SK-N-SH (cell line): ENCODE measurements around the gene KCNAB1. TPM values are rescaled to one million over a fixed set of nuclear protein-coding genes. Genes with fewer than 3 reads are reported as not detected.

Experiments
- CTCF ChIA-PET: fragments of 300-600, 350-600 bp; formaldehyde crosslinking; extraction: SDS; loops from one replicate; lab custom pipeline; 2021; lab: Yijun Ruan, JAX
- POLR2A ChIA-PET: fragments of 350-600 bp; sonication (Branson Sonifier 250); formaldehyde crosslinking; extraction: SDS; loops from one replicate; lab custom pipeline; 2020; ENCODE audit warnings: antibody characterized with exemption, inconsistent platforms; lab: Yijun Ruan, JAX
- DNase-seq: peaks from one replicate; pipeline ENCODE4 v3.0.0; 2012
- H2AFZ ChIP-seq: fragments of 200-600 bp; sonication (generic); 2 replicates; pipeline ENCODE4 v1.8.1; 2016; ENCODE audit warnings: antibody characterized with exemption, mild to moderate bottlenecking, low read depth
- H3F3A ChIP-seq: fragments of 200-600 bp; sonication (generic); replicated peaks from 2 replicates; pipeline ENCODE3; 2016; ENCODE audit warnings: antibody characterized with exemption, mild to moderate bottlenecking; ENCODE audit not compliant: insufficient read depth
- H3K27ac ChIP-seq, 2 experiments: fragments of 200-500 bp in 1 of 2; fragments of 200-600 bp in 1 of 2; sonication (Bioruptor generic) in 1 of 2; sonication (generic), shearing (Covaris generic) in 1 of 2; 2 replicates each; pipeline versions ENCODE4 v1.5.1 to v1.6.1; 2014 to 2016; ENCODE audit warnings: low read depth in 2 of 2, inconsistent platforms in 1 of 2, low read length in 1 of 2, mild to moderate bottlenecking in 1 of 2, mixed read lengths in 1 of 2
- H3K27me3 ChIP-seq: fragments of 200-600 bp; sonication (generic), shearing (Covaris generic); 2 replicates; pipeline ENCODE4 v1.6.1; 2016; ENCODE audit warnings: mixed run types; ENCODE audit not compliant: insufficient read depth
- H3K36me3 ChIP-seq, 2 experiments: fragments of 200-500 bp in 1 of 2; fragments of 200-600 bp in 1 of 2; sonication (Bioruptor generic) in 1 of 2; sonication (generic) in 1 of 2; replicated peaks in 1 of 2; 2 replicates each; pipeline versions ENCODE3 to v1.5.1; 2014 to 2016; ENCODE audit warnings: low read length in 1 of 2, mild to moderate bottlenecking in 1 of 2; ENCODE audit not compliant: insufficient read depth in 2 of 2, control insufficient read depth in 1 of 2
- H3K4me1 ChIP-seq, 2 experiments: fragments of 200-500 bp in 1 of 2; fragments of 200-600 bp in 1 of 2; sonication (Bioruptor generic) in 1 of 2; sonication (generic), shearing (Covaris generic) in 1 of 2; 2 replicates each; pipeline versions ENCODE4 v1.5.1 to v1.6.1; 2014 to 2016; ENCODE audit warnings: low read depth in 1 of 2, low read length in 1 of 2, mixed run types in 1 of 2; ENCODE audit not compliant: insufficient read depth in 2 of 2, control insufficient read depth in 1 of 2
- H3K4me2 ChIP-seq: fragments of 200-600 bp; sonication (generic), shearing (Covaris generic); 2 replicates; pipeline ENCODE4 v1.6.1; 2017; ENCODE audit warnings: mixed run types
- H3K4me3 ChIP-seq, 2 experiments: fragments of 200-500 bp in 1 of 2; fragments of 200-600 bp in 1 of 2; sonication (Bioruptor generic) in 1 of 2; sonication (generic), shearing (Covaris generic) in 1 of 2; 2 replicates each; pipeline versions ENCODE4 v1.5.1 to v1.8.1; 2014 to 2016; ENCODE audit warnings: low read depth in 2 of 2, inconsistent platforms in 1 of 2, low read length in 1 of 2, mild to moderate bottlenecking in 1 of 2, mixed read lengths in 1 of 2, moderate library complexity in 1 of 2
- H3K79me2 ChIP-seq: fragments of 200-600 bp; sonication (generic); 2 replicates; pipeline ENCODE4 v1.8.1; 2017; ENCODE audit warnings: mild to moderate bottlenecking; ENCODE audit not compliant: insufficient read depth
- H3K9ac ChIP-seq: fragments of 200-600 bp; sonication (generic); 2 replicates; pipeline ENCODE4 v1.6.1; 2017; ENCODE audit warnings: mixed run types
- H3K9me2 ChIP-seq: fragments of 200-600 bp; sonication (generic); 2 replicates; pipeline ENCODE4 v1.6.1; 2017; ENCODE audit warnings: mixed run types
- H3K9me3 ChIP-seq: fragments of 200-600 bp; sonication (generic); 2 replicates; pipeline ENCODE4 v1.6.1; 2017; ENCODE audit warnings: mixed run types, mild to moderate bottlenecking, moderate library complexity
- H4K20me1 ChIP-seq: fragments of 200-600 bp; sonication (generic); 2 replicates; pipeline ENCODE4 v1.6.1; 2017; ENCODE audit warnings: mild to moderate bottlenecking, mixed run types; ENCODE audit not compliant: insufficient read depth
- ELF1 ChIP-seq: IDR thresholded peaks from 2 replicates; pipeline ENCODE4 v1.4.0; 2012
- EP300 ChIP-seq, 2 experiments: IDR thresholded peaks; 2 replicates each; pipeline versions ENCODE4 v1.4.0 to v1.6.1; 2012; ENCODE audit warnings: borderline replicate concordance in 1 of 2, low read depth in 1 of 2, low read length in 1 of 2
- FOSL2 ChIP-seq: IDR thresholded peaks from 2 replicates; pipeline ENCODE4 v1.4.0; 2012; ENCODE audit warnings: low read depth, mild to moderate bottlenecking, moderate library complexity, borderline replicate concordance
- FOXJ3 ChIP-seq: sonication (generic); formaldehyde crosslinking; IDR thresholded peaks from 2 replicates; pipeline ENCODE4 v1.5.1; 2020; ENCODE audit warnings: mild to moderate bottlenecking, missing genetic modification reagents
- GATA2 ChIP-seq: sonication (generic); formaldehyde crosslinking; IDR thresholded peaks from 2 replicates; pipeline ENCODE4 v1.5.0; 2020; ENCODE audit warnings: mild to moderate bottlenecking, missing genetic modification reagents
- MEF2A ChIP-seq: IDR thresholded peaks from 2 replicates; pipeline ENCODE4 v1.4.0; 2012; ENCODE audit warnings: low read depth, borderline replicate concordance
- MXI1 ChIP-seq: IDR thresholded peaks from 2 replicates; pipeline ENCODE4 v1.6.1; 2012; ENCODE audit warnings: mild to moderate bottlenecking, low read depth, low read length, improper control_type of control experiment
- NRF1 ChIP-seq: IDR thresholded peaks from 2 replicates; pipeline ENCODE4 v1.6.1; 2012; ENCODE audit warnings: low read depth, mild to moderate bottlenecking, low read length
- POLR2AphosphoS5 ChIP-seq: IDR thresholded peaks from 2 replicates; pipeline ENCODE4 v1.6.1; 2012; ENCODE audit warnings: low read depth, low read length
- RFX5 ChIP-seq: IDR thresholded peaks from 2 replicates; pipeline ENCODE4 v1.6.1; 2012; ENCODE audit warnings: mild to moderate bottlenecking, improper control_type of control experiment, low read length
- RXRA ChIP-seq: IDR thresholded peaks from 2 replicates; pipeline ENCODE4 v1.4.0; 2012; ENCODE audit warnings: low read depth, mild to moderate bottlenecking, borderline replicate concordance
- SMC3 ChIP-seq: IDR thresholded peaks from 2 replicates; pipeline ENCODE4 v1.6.1; 2012; ENCODE audit warnings: low read depth, low read length, improper control_type of control experiment
- TCF12 ChIP-seq: IDR thresholded peaks from 2 replicates; pipeline ENCODE4 v1.4.0; 2012
- TEAD4 ChIP-seq: IDR thresholded peaks from 2 replicates; pipeline ENCODE4 v1.4.0; 2012; ENCODE audit warnings: mild to moderate bottlenecking, borderline replicate concordance; ENCODE audit not compliant: insufficient read depth
- WGBS: methylation state at CpG from one replicate; pipeline ENCODE4 v1.1.6; 2017; ENCODE audit warnings: low lambda C conversion rate; 5-methylcytosine and 5-hydroxymethylcytosine counted together
- polyA plus RNA-seq, 3 experiments: library from polyadenylated mRNA; depleted of rRNA; stranded (reverse); fragments of >200 nt; gene quantifications; 2 replicates each; pipeline ENCODE4 v1.2.3, GENCODE V29; 2012
- TF ChIP-seq, protein P1 (sequence below): fragments of 200-600 bp; sonication (generic); IDR thresholded peaks from 2 replicates; pipeline ENCODE4 v1.6.1; 2017; ENCODE audit warnings: antibody characterized with exemption, mild to moderate bottlenecking, moderate library complexity
- TF ChIP-seq, protein P2 (sequence below): IDR thresholded peaks from 2 replicates; pipeline ENCODE4 v1.6.1; 2012; ENCODE audit warnings: mild to moderate bottlenecking, low read depth, low read length, moderate library complexity
- TF ChIP-seq, protein P3 (sequence below): fragments of 150-350 bp; IDR thresholded peaks from 2 replicates; pipeline ENCODE4 v1.6.1; 2016; ENCODE audit warnings: mild to moderate bottlenecking, low read depth, low read length

KCNAB1 gene
- polyA plus RNA-seq, 1 of the 3 experiments (the other 2 are of a cell fraction): 82.1 TPM

DNA sequence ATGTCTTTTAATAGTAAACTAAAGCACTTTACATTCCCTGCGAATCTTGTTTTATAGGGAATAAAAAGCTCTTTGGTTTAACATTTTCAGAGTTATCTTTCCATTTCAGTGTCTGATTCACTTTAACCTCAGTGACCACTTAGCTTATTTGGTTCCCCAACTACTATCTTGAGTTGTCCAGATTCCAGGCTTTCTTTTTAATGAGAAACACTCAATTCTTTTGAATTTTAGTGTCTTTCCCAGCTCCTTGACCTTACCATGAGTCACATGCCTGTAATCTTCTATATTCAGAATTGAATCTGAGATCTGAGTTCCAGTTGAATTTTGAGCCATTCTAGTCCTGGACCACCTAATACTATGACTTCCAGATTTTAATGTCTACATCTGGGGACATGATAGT, 144.4 kb downstream of the KCNAB1 start:
- H4K20me1 ChIP-seq: no peaks in the 10 kb centered on the region
- peaks cover 12% of the 10 kb centered on the region; the same call in 1 of the 2 replicates for H3K9me3 ChIP-seq
- no peaks in the 10 kb centered on the region for H3K9me2 ChIP-seq
- H3K4me1 ChIP-seq: peaks cover 1 to 3% of the 10 kb centered on the region in 2 experiments; a peak in 2 of 4 replicates
- CTCF ChIA-PET: no interaction called here
- no peaks in the 10 kb centered on the region for H3K36me3 ChIP-seq
- no peaks in the 10 kb centered on the region for H3K79me2 ChIP-seq
- no peak overlapping the region for H3K4me3 ChIP-seq
- POLR2A ChIA-PET: no interaction called here
- no peak for TF ChIP-seq ELF1
- peak; percentile 29; the same call in 1 of the 2 replicates for TF ChIP-seq FOSL2
- no peak for TF ChIP-seq RFX5
- TF ChIP-seq MXI1: no peak
- TF ChIP-seq, protein P1, sequence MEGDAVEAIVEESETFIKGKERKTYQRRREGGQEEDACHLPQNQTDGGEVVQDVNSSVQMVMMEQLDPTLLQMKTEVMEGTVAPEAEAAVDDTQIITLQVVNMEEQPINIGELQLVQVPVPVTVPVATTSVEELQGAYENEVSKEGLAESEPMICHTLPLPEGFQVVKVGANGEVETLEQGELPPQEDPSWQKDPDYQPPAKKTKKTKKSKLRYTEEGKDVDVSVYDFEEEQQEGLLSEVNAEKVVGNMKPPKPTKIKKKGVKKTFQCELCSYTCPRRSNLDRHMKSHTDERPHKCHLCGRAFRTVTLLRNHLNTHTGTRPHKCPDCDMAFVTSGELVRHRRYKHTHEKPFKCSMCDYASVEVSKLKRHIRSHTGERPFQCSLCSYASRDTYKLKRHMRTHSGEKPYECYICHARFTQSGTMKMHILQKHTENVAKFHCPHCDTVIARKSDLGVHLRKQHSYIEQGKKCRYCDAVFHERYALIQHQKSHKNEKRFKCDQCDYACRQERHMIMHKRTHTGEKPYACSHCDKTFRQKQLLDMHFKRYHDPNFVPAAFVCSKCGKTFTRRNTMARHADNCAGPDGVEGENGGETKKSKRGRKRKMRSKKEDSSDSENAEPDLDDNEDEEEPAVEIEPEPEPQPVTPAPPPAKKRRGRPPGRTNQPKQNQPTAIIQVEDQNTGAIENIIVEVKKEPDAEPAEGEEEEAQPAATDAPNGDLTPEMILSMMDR: no peak
- 0 out of 2 replicates have a peak, but pooled peaks have one; percentile 38 for TF ChIP-seq MEF2A
- TF ChIP-seq, protein P2, sequence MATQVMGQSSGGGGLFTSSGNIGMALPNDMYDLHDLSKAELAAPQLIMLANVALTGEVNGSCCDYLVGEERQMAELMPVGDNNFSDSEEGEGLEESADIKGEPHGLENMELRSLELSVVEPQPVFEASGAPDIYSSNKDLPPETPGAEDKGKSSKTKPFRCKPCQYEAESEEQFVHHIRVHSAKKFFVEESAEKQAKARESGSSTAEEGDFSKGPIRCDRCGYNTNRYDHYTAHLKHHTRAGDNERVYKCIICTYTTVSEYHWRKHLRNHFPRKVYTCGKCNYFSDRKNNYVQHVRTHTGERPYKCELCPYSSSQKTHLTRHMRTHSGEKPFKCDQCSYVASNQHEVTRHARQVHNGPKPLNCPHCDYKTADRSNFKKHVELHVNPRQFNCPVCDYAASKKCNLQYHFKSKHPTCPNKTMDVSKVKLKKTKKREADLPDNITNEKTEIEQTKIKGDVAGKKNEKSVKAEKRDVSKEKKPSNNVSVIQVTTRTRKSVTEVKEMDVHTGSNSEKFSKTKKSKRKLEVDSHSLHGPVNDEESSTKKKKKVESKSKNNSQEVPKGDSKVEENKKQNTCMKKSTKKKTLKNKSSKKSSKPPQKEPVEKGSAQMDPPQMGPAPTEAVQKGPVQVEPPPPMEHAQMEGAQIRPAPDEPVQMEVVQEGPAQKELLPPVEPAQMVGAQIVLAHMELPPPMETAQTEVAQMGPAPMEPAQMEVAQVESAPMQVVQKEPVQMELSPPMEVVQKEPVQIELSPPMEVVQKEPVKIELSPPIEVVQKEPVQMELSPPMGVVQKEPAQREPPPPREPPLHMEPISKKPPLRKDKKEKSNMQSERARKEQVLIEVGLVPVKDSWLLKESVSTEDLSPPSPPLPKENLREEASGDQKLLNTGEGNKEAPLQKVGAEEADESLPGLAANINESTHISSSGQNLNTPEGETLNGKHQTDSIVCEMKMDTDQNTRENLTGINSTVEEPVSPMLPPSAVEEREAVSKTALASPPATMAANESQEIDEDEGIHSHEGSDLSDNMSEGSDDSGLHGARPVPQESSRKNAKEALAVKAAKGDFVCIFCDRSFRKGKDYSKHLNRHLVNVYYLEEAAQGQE: no peak
- TF ChIP-seq GATA2: no peak
- TF ChIP-seq SMC3: no peak
- TF ChIP-seq TCF12: peak; percentile 31; the same call in 1 of the 2 replicates
- no peak for TF ChIP-seq RXRA
- TF ChIP-seq, all 33 proteins: peak for 3
- DNase-seq: no peak
- Histone ChIP-seq H3K4me2 (no peak overlapping the region), H3K9ac (no peak overlapping the region), H3F3A (peaks cover 6% of the 10 kb centered on the region), H3K27ac (peak overlapping the region in 1 of 2 experiments; percentile 30; a peak in 1 of 4 replicates), H3K27me3 (no peaks in the 10 kb centered on the region), H2AFZ (no peak overlapping the region)
- WGBS: 60% methylated on average over 1 of the region's 1 CpG

DNA sequence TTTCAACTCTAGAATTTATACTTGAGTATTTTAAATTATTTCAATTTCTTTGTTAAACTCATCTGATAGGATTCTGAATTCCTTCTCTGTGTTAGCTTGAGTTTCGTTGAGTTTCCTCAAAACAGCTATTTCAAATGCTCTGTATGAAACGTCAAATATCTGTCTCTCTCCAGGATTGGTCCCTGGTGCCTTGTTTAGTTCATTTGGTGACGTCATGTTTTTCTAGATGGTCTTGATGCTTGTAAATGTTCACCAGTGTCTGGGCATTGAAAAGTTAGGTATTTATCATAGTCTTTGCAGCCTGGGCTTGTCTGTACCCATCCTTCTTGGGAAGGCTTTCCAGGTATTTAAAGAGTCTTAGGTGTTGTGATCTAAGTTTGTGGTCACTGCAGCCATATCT, 151.1 kb downstream of the KCNAB1 start:
- WGBS: 72% methylated on average over 3 of the region's 3 CpGs
- H3K9me2 ChIP-seq: no peaks in the 10 kb centered on the region
- no peaks in the 10 kb centered on the region for H3K9me3 ChIP-seq
- ChIA-PET POLR2A (no interaction called here), CTCF (interaction anchor here (1.0 kb wide), 1 partner anchor 84 kb away, joined by 3 read pairs; no protein-coding TSS in a partner anchor)
- H3K27ac ChIP-seq: no peak overlapping the region
- no peak overlapping the region for H2AFZ ChIP-seq
- H3K27me3 ChIP-seq: no peaks in the 10 kb centered on the region
- H3K4me2 ChIP-seq: no peak overlapping the region
- no peak overlapping the region for H3K9ac ChIP-seq
- no peaks in the 10 kb centered on the region for H3K36me3 ChIP-seq
- H4K20me1 ChIP-seq: no peaks in the 10 kb centered on the region
- H3K4me3 ChIP-seq: no peak overlapping the region
- H3K4me1 ChIP-seq: no peaks in the 10 kb centered on the region; a peak in 1 of 4 replicates
- DNase-seq: no peak
- peaks cover 6% of the 10 kb centered on the region for H3F3A ChIP-seq
- H3K79me2 ChIP-seq: no peaks in the 10 kb centered on the region
- TF ChIP-seq TEAD4 (no peak), RFX5 (no peak), GATA2 (no peak), POLR2AphosphoS5 (no peak), RXRA (no peak), EP300 (IDR thresholded peaks at IDR 0.05; ENCODE audit: borderline replicate concordance in 1 of 2, low read depth in 1 of 2, low read length in 1 of 2) (no peak), ELF1 (no peak), NRF1 (no peak), FOXJ3 (CRISPR knock-in tag) (no peak), FOSL2 (no peak)
- TF ChIP-seq, protein P2: no peak
- TF ChIP-seq, protein P3, sequence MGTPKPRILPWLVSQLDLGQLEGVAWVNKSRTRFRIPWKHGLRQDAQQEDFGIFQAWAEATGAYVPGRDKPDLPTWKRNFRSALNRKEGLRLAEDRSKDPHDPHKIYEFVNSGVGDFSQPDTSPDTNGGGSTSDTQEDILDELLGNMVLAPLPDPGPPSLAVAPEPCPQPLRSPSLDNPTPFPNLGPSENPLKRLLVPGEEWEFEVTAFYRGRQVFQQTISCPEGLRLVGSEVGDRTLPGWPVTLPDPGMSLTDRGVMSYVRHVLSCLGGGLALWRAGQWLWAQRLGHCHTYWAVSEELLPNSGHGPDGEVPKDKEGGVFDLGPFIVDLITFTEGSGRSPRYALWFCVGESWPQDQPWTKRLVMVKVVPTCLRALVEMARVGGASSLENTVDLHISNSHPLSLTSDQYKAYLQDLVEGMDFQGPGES: no peak
